ENCODE data around the gene ADGB. TPM values are rescaled to one million over a fixed set of nuclear protein-coding genes. Genes with fewer than 3 reads are reported as not detected.
"Not testable (repeated sequence)": the region's sequence is repeated elsewhere in the genome, so short reads cannot be mapped to it uniquely, and the experiment has no call there.

The ADGB gene
- total RNA-seq, 1 experiment from 2014 or later, result not detected

- DNase-seq (no peak), ATAC-seq (no peak)
- H3K9ac ChIP-seq (ENCODE audit: low read length), result no peak overlapping the region
- H3K4me3 ChIP-seq (ENCODE audit: low read length), result no peak overlapping the region
- ChIA-PET CTCF (no interaction called here), POLR2A (ENCODE audit: unreplicated experiment) (no interaction called here)
- TF ChIP-seq EZH2phosphoT487 (IDR thresholded peaks at IDR 0.05; ENCODE audit: borderline replicate concordance, low read length) (no peak), CTCF (conservative IDR thresholded peaks at IDR 0.05; ENCODE audit: low read depth, low read length) (no peak), EZH2 (IDR thresholded peaks at IDR 0.05; ENCODE audit: low read length, unreplicated experiment) (no peak)
- peaks cover 13% of the 10 kb centered on the region; the same call in 1 of the 2 replicates for H3K79me2 ChIP-seq (ENCODE audit: low read length)
- no peak overlapping the region for H2AFZ ChIP-seq (ENCODE audit: low read length)
- no peak overlapping the region for H3K27ac ChIP-seq (ENCODE audit: low read length)
- H3K4me2 ChIP-seq (ENCODE audit: low read length), result no peak overlapping the region
- no peaks in the 10 kb centered on the region for H3K9me3 ChIP-seq (ENCODE audit: low read length)
- no TSS peak for BruUV-seq (replicated peaks)
- no peaks in the 10 kb centered on the region for H4K20me1 ChIP-seq (ENCODE audit: low read length)
- no peaks in the 10 kb centered on the region for H3K27me3 ChIP-seq (ENCODE audit: low read length)
- intact Hi-C loops (cut with micrococcal nuclease), result no loop called here
- no peaks in the 10 kb centered on the region for H3K4me1 ChIP-seq (ENCODE audit: insufficient read depth, low read length)
- no peaks in the 10 kb centered on the region for H3F3A ChIP-seq (ENCODE audit: low read length, unreplicated experiment)
- H3K36me3 ChIP-seq (ENCODE audit: low read depth, low read length), result no peaks in the 10 kb centered on the region
- no peaks in the 10 kb centered on the region for H3K9me2 ChIP-seq (replicated peaks; ENCODE audit: low read length)
These were observed 45.2 kb upstream of the ADGB start for GRCh38 chr6:146553377-146554135.

- no peak overlapping the region for H3K27ac ChIP-seq (ENCODE audit: low read length)
- no peak overlapping the region for H3K9ac ChIP-seq (ENCODE audit: low read length)
- no peaks in the 10 kb centered on the region for H4K20me1 ChIP-seq (ENCODE audit: low read length)
- H3K27me3 ChIP-seq (ENCODE audit: low read length), result no peaks in the 10 kb centered on the region
- no peaks in the 10 kb centered on the region for H3F3A ChIP-seq (ENCODE audit: low read length, unreplicated experiment)
- H3K4me1 ChIP-seq (ENCODE audit: insufficient read depth, low read length), result no peaks in the 10 kb centered on the region
- no TSS peak for BruUV-seq (replicated peaks)
- no peaks in the 10 kb centered on the region for H3K9me3 ChIP-seq (ENCODE audit: low read length)
- ChIA-PET POLR2A (ENCODE audit: unreplicated experiment) (no interaction called here), CTCF (no interaction called here)
- H3K9me2 ChIP-seq (replicated peaks; ENCODE audit: low read length), result no peaks in the 10 kb centered on the region
- intact Hi-C loops (cut with micrococcal nuclease), result no loop called here
- TF ChIP-seq EZH2phosphoT487 (IDR thresholded peaks at IDR 0.05; ENCODE audit: borderline replicate concordance, low read length) (no peak), CTCF (conservative IDR thresholded peaks at IDR 0.05; ENCODE audit: low read depth, low read length) (no peak), EZH2 (IDR thresholded peaks at IDR 0.05; ENCODE audit: low read length, unreplicated experiment) (no peak)
- H3K4me2 ChIP-seq (ENCODE audit: low read length), result no peak overlapping the region
- no peaks in the 10 kb centered on the region for H3K36me3 ChIP-seq (ENCODE audit: low read depth, low read length)
- ATAC-seq (no peak), DNase-seq (no peak)
- H3K4me3 ChIP-seq (ENCODE audit: low read length), result no peak overlapping the region
- H2AFZ ChIP-seq (ENCODE audit: low read length), result no peak overlapping the region
- no peaks in the 10 kb centered on the region for H3K79me2 ChIP-seq (ENCODE audit: low read length)
These were observed 38.2 kb upstream of the ADGB start for GRCh38 chr6:146560607-146561006.

- H3K27me3 ChIP-seq (ENCODE audit: low read length); POLR2A ChIA-PET (ENCODE audit: unreplicated experiment); H3K4me1 ChIP-seq (ENCODE audit: insufficient read depth, low read length); BruUV-seq (replicated peaks); CTCF ChIA-PET; H3K36me3 ChIP-seq (ENCODE audit: low read depth, low read length); H3K9me3 ChIP-seq (ENCODE audit: low read length); intact Hi-C loops (cut with micrococcal nuclease); H3K79me2 ChIP-seq (ENCODE audit: low read length); H3K9ac ChIP-seq (ENCODE audit: low read length); H3F3A ChIP-seq (ENCODE audit: low read length, unreplicated experiment); H3K9me2 ChIP-seq (replicated peaks; ENCODE audit: low read length); H3K4me3 ChIP-seq (ENCODE audit: low read length); H2AFZ ChIP-seq (ENCODE audit: low read length); H3K27ac ChIP-seq (ENCODE audit: low read length); DNase-seq; ATAC-seq; H3K4me2 ChIP-seq (ENCODE audit: low read length); H4K20me1 ChIP-seq (ENCODE audit: low read length): not testable (repeated sequence)
These were observed 32.1 kb upstream of the ADGB start for GRCh38 chr6:146566661-146567060.

GRCh38 chr6:146568619-146569018 is 30.2 kb upstream of the ADGB start:
- H3K4me2 ChIP-seq (ENCODE audit: low read length); H3K27ac ChIP-seq (ENCODE audit: low read length); DNase-seq; intact Hi-C loops (cut with micrococcal nuclease); H3K9me3 ChIP-seq (ENCODE audit: low read length); H4K20me1 ChIP-seq (ENCODE audit: low read length); POLR2A ChIA-PET (ENCODE audit: unreplicated experiment); H3K9me2 ChIP-seq (replicated peaks; ENCODE audit: low read length); H3K36me3 ChIP-seq (ENCODE audit: low read depth, low read length); ATAC-seq; H2AFZ ChIP-seq (ENCODE audit: low read length); H3K27me3 ChIP-seq (ENCODE audit: low read length); H3K4me1 ChIP-seq (ENCODE audit: insufficient read depth, low read length); H3K9ac ChIP-seq (ENCODE audit: low read length); H3F3A ChIP-seq (ENCODE audit: low read length, unreplicated experiment); BruUV-seq (replicated peaks); H3K4me3 ChIP-seq (ENCODE audit: low read length); H3K79me2 ChIP-seq (ENCODE audit: low read length): not testable (repeated sequence)
- CTCF ChIA-PET, result interaction anchor here (0.6 kb wide), 1 partner anchor 10 kb away, joined by 4 read pairs; no protein-coding TSS in a partner anchor
